ENCODE measurements around the gene TTYH3. TPM values are rescaled to one million over a fixed set of nuclear protein-coding genes. Genes with fewer than 3 reads are reported as not detected.

Gene TTYH3
- total and polyA plus RNA-seq, 2 of the 13 experiments (the other 11 are each of a cell fraction or from before 2014, with no cell fraction given): 26.3 to 50.0 TPM

- TF ChIP-seq HIC2 (CRISPR knock-in tag; IDR thresholded peaks at IDR 0.05; ENCODE audit: low read depth): no peak
- TF ChIP-seq FOXC1 (CRISPR knock-in tag; IDR thresholded peaks at IDR 0.05; ENCODE audit: borderline replicate concordance): 0 out of 2 replicates have a peak, but pooled peaks have one; percentile 37
- TF ChIP-seq KLF6 (CRISPR knock-in tag; IDR thresholded peaks at IDR 0.05): no peak
- TF ChIP-seq ZNF44 (CRISPR knock-in tag; IDR thresholded peaks at IDR 0.05): no peak
- no peak for TF ChIP-seq HNRNPH1 (optimal IDR thresholded peaks at IDR 0.05; ENCODE audit: low read depth, low read length)
- peak; percentile 45; the same call in 1 of the 2 replicates for TF ChIP-seq CCDC6 (CRISPR knock-in tag; IDR thresholded peaks at IDR 0.05)
- TF ChIP-seq CC2D1A (CRISPR knock-in tag; IDR thresholded peaks at IDR 0.05): no peak
- TF ChIP-seq PCBP1 (IDR thresholded peaks at IDR 0.05; ENCODE audit: borderline replicate concordance, low read depth, low read length): 0 out of 2 replicates have a peak, but pooled peaks have one; percentile 28
- TF ChIP-seq JUNB (CRISPR knock-in tag; IDR thresholded peaks at IDR 0.05; ENCODE audit: borderline replicate concordance): no peak
- no peak for TF ChIP-seq ZNF609 (CRISPR knock-in tag; IDR thresholded peaks at IDR 0.05; ENCODE audit: borderline replicate concordance)
- TF ChIP-seq ZFP90 (CRISPR knock-in tag; IDR thresholded peaks at IDR 0.05; ENCODE audit: borderline replicate concordance): 0 out of 2 replicates have a peak, but pooled peaks have one; percentile 40
- no peak for TF ChIP-seq KAT2B (IDR thresholded peaks at IDR 0.05; ENCODE audit: borderline replicate concordance, low read depth, low read length)
- no peak for TF ChIP-seq PITX1 (CRISPR knock-in tag; IDR thresholded peaks at IDR 0.05)
Measured at GRCh38 chr7:2670720-2671391, 39.1 kb downstream of the TTYH3 start (continued).

Data from HepG2 (cell line).